ENCODE measurements around the gene SUSD1.

Gene SUSD1

DNA sequence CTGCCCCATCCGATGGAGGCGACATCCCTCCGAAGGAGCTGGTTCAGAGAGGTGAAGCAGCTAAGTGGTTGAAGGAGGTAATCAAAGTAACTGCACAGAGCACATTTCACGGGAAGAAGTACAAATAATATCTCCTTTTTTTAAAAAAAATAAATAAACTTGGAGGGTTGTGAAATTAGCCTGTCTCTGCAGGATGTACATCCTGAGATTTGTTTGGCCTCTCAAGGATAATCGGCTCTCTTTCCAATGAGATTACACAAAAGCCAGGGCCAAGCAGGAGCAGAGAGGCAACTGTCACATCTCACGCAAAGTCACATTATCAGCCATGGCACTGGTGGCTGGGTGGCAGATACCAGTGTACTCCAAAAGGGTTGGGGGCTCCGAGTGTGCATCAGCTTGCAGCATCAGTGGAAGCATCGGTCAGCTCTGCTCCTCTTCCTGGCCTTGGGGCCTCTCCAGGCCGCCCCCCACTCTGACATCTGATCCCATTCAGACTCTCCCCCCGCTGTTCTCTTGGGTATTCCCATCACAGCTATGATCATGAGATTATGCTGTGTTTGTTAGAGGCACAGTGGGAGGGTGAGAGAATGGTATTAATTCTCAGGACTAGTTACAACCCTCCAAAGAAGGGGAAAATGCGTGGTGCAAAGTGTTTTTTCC lies 168.6 kb downstream of the SUSD1 start:
- DNase-seq (ENCODE audit: low read depth, low spot score) = no peak
- no peak overlapping the region for H3K4me3 ChIP-seq (ENCODE audit: low read length)

DNA sequence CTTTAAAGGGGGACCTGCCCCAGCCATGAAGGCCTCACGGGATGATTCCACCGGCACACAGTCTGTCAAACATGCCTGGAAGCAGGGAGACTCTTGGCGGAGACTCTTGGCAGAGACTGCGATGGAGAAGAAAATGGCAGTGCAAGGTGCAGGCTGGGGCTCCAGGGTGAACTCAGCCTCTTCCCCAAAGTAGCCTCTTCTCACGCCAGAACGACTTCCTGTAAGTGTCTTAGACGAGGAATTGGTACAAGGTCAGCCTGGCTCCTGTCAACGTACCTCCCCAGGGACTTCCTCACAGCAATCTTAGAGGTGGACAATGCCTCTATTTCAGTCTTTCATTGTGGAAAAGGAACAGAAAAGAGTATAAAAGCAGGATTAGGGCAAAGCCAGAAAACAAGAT lies 169.2 kb downstream of the SUSD1 start:
- no peak for DNase-seq (ENCODE audit: low read depth, low spot score)
- H3K4me3 ChIP-seq (ENCODE audit: low read length) = no peak overlapping the region

DNA sequence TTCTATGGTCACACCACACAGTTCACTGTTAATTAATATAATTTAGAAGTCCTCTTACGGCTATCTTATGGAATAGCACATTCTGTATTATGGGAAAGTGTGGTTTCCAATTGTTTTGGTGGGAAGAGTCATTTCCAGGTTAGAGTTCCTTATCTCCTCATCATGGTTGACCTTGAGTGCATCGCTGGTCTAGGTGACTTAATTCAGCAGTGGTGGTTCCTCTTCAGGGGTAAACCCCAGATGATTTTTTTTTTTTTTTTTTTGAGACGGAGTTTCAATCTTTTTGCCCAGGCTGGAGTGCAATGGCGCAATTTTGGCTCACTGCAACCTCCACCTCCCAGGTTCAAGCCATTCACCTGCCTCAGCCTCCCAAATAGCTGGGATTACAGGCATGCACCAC lies 171.6 kb downstream of the SUSD1 start:
- no peak for DNase-seq (ENCODE audit: low read depth, low spot score)
- no peak overlapping the region for H3K4me3 ChIP-seq (ENCODE audit: low read length)

DNA sequence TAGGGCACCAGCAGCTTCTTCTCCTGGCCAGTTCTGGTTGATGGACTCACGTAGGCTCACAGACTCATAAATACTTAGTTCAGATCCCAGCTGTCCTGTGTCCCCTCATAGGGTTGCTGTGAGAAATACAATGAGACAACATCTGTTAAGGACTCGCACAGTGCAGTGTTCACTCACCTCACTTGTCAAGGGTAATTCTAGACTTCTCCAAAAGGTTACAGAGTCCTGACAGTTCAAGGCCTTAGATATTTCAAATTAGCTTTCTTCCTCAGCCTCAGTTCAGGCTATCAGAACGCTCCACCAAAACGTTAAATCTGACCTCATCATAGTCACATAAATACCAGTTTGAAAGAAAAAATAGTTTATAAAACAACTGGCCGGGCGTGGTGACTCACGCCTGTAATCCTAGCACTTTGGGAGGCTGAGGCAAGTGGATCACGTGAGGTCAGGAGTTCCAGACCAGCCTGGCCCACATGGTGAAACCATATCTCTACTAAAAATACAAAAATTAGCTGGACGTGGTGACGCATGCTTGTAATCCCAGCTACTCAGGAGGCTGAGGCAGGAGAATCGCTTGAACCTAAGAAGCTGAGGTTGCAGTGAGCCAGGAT lies 172.1 kb downstream of the SUSD1 start:
- no peak overlapping the region for H3K4me3 ChIP-seq (ENCODE audit: low read length)
- no peak for DNase-seq (ENCODE audit: low read depth, low spot score)

DNA sequence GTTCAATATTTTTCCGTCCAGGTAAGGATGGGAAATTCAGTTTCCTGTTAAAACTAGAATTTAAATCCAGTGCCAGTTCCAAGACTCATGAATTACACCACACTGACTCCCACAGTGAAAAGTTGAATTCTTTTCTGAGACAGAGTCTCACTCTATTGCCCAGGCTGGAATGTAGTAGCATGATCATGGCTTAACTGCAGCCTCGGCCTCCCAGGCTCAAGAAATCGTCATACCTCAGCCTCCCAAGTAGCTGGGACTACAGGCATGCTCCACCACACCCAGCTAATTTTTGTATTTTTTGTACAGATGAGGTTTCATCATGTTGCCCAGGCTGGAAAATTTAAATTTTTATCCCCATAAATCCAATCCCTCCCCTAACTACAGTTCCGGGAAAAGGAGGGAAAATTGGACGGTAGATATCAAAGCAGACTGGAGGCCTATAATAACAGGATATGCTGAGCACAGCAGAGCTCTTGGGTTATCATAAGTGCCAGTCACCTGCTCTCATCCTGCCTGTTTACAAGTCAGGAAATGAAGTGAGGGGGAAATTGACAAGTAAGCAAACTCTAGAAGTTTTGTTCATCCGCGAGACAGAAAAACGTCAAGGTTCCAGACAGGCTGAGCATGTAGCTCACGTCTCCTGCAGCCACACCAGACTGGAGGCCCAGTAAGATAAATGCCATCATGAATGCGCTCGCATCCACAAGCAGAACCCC lies 172.8 kb downstream of the SUSD1 start:
- no peak overlapping the region for H3K4me3 ChIP-seq (ENCODE audit: low read length)
- no peak for DNase-seq (ENCODE audit: low read depth, low spot score)

DNA sequence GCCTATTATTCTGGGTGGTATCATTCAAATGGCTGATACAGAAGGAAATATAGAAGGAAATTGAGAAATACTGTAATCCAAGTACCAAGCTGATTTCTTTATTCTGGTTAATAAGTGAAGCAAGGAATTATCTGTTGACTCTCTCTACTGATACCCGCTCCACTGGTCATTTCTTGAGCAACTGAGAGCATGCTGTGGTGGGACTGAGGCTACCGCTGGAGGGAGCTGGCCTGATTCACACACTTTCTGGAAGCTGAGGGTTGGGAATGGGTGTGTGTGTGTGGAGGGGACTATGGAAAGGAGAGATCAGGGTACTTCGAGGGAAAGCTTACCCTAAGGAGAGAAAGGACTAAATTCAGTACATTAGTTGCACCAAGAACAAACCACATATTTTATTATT lies 174.4 kb downstream of the SUSD1 start:
- no peak overlapping the region for H3K4me3 ChIP-seq (ENCODE audit: low read length)
- DNase-seq (ENCODE audit: low read depth, low spot score) = no peak

DNA sequence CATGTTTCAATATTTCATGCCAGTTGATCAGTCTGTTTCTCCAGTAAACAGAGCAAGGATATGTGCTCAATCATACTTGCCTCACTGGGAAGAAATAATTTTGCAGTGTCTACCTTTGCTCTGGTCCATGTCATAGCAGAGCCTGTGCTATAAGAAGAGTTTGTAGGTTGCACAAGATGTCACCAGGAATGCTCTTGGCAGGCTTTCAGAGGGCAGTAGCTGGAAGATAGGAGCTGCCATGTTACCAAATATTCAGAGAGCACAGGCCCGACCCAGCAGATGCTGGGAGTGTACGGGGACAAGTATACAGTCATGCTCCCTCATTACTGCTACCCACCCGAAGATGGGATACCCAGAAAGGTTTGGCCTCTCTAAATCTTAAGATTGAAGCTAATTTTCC lies 175.8 kb downstream of the SUSD1 start:
- H3K4me3 ChIP-seq (ENCODE audit: low read length) = no peak overlapping the region
- DNase-seq (ENCODE audit: low read depth, low spot score) = no peak

DNA sequence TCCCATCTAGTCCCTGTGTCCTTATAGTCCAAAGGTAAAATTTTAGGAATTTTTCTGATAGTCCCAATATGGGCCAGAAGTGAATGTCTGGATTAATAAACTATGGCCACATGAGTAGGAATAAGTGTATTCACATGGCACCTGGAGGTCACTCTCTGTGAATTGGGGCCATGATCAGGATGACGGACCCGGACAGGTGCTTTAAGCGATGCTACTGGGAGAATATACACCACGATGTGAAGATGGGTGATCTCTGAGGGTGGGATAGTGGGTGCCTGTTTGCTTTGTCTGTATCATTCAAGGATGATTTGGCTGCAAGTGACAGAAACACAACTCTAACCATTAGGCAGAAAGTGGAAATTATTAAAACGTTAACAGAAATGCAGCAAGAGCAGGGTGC lies 177.3 kb downstream of the SUSD1 start:
- no peak overlapping the region for H3K4me3 ChIP-seq (ENCODE audit: low read length)
- no peak for DNase-seq (ENCODE audit: low read depth, low spot score)

DNA sequence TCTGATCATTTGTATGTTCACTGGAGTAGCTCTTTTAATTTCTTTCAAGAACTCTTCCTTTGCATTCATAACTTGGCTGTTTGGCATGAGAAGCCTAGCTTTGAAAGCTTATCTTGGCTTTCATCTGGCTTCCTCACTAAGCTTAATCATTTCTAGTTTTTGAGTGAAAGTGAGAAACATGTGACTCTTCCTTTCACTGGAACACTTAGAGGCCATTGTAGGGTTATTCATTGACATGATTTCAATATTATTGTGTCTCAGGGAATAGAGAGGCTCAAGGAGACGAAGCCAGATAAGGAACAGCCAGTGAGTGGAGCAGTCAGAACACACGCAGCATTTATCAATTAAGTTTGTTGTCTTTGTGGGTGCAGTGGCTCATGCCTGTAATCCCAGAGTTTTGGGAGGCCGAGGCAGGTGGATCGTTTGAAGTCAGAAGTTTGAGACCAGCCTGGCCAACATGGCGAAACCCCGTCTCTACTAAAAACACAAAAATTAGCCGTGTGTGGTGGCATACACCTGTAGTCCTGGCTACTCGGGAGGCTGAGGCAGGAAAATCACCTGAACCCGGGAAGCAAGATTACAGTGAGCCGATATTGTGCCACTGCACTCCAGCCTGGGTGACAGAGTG lies 180.2 kb downstream of the SUSD1 start:
- H3K4me3 ChIP-seq (ENCODE audit: low read length) = no peak overlapping the region
- no peak for DNase-seq (ENCODE audit: low read depth, low spot score)

DNA sequence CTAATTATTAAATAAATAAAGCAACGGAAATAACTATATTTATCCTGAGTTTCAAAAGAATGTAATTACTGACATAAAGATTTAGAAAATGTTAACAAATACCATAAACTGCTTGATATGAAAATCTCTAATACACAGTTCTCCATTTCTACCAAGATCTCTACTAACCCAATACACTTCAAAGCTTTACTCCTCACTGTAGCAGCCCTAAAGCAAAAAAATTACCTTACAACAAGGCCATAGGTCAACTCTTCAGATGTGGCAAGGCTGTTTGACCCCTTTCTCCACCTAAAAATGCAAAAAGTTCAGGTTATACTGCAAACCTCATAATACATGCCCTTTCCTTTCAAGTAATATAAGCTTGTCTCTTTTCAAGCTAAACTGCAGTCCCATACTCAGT lies 181.8 kb downstream of the SUSD1 start:
- no peak overlapping the region for H3K4me3 ChIP-seq (ENCODE audit: low read length)
- no peak for DNase-seq (ENCODE audit: low read depth, low spot score)

DNA sequence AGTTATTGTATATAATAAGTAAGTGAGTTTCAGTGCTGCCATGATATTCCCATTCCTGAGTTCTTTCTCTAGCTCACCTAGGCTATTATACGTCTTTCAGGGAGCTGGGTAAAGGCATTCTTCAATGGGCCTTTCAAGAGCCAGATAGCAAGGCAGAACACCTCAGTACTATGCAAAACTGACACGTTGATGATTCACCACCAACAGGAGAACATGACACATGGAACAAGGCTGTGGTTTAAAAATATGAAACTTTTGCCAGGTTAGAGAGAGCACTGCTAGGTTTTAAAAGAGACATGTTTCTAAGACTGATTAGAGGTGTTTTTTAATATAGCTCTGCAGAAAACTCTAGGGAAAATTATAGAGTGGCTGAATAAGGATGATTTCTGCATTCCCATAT lies 182.6 kb downstream of the SUSD1 start:
- DNase-seq (ENCODE audit: low read depth, low spot score) = no peak
- H3K4me3 ChIP-seq (ENCODE audit: low read length) = no peak overlapping the region

DNA sequence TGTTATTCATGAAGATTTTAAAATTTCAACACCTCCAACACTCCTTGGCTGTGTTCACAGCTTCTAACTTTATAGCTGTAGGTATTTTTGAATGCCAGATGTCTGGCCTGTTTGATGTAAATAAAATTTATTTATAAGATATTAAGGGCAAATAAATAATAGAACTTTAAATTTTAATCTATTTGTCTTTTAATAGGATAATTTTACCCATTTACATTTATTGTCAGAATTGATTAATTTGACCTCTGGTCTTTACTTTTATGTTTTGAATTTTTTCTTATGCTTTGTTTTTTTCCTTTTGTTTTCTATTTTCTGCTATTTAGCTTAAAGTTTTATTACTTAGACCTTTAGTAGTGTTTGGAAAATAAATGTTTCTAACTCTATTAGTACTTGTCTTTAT lies 183.9 kb downstream of the SUSD1 start:
- no peak for DNase-seq (ENCODE audit: low read depth, low spot score)
- no peak overlapping the region for H3K4me3 ChIP-seq (ENCODE audit: low read length)
